Uterus (tissue), 2 donors: Measurements from ENCODE around the gene GLIPR1L2.

Experiments
- POLR2A ChIP-seq, 2 donors: fragments of 450-650 bp; IDR thresholded peaks; one replicate each; pipeline ENCODE4 v1.6.1; 2016; ENCODE audit warnings: antibody characterized with exemption in 2 of 2, mild to moderate bottlenecking in 1 of 2, moderate library complexity in 1 of 2
- TF ChIP-seq, protein P1 (sequence below), 4 experiments: fragments of 200-600 bp in 2 of 4; fragments of 450-650 bp in 2 of 4; sonication (generic) in 2 of 4; IDR thresholded peaks; one replicate each; pipeline ENCODE4 v1.5.1; 2016 to 2019; ENCODE audit warnings: antibody characterized with exemption in 4 of 4, mild to moderate bottlenecking in 2 of 4, moderate library complexity in 1 of 4

DNA sequence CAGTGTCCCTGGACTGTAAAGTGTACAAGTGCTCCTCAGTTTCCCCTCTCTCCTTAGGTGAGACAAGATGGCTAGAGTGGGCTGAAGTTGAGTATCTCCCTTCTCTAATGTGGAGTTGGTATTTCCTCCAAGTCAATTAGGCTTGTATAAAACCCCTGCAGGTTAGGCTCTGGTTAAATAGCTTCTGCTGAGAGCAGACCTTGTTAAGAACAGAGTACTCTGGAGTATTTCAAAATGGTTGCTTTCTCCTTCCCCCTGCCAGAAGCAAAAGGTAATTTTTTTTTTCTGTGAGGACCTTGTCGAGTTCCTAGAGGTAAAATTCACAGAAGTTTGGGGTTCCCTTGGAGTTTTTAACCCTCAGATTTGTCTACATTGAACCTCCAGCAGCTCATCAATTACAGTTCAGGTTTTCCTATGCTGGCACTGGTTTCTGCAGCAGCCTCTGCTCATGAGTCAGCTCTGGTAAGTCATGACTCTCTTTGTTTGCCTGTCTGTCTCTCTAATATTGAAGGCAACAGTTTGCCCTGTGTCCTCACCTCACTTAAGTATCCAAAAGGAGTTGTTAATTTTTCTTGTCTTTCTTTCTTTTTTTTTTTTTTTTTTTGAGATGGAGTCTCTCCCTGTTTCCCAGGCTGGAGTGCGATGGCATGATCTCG lies 61.9 kb downstream of the GLIPR1L2 start:
- TF ChIP-seq, protein P1, sequence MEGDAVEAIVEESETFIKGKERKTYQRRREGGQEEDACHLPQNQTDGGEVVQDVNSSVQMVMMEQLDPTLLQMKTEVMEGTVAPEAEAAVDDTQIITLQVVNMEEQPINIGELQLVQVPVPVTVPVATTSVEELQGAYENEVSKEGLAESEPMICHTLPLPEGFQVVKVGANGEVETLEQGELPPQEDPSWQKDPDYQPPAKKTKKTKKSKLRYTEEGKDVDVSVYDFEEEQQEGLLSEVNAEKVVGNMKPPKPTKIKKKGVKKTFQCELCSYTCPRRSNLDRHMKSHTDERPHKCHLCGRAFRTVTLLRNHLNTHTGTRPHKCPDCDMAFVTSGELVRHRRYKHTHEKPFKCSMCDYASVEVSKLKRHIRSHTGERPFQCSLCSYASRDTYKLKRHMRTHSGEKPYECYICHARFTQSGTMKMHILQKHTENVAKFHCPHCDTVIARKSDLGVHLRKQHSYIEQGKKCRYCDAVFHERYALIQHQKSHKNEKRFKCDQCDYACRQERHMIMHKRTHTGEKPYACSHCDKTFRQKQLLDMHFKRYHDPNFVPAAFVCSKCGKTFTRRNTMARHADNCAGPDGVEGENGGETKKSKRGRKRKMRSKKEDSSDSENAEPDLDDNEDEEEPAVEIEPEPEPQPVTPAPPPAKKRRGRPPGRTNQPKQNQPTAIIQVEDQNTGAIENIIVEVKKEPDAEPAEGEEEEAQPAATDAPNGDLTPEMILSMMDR (IDR thresholded peaks at IDR 0.05), result no peak
- TF ChIP-seq POLR2A (IDR thresholded peaks at IDR 0.05), result no peak
